Activated T-cell treated with anti-CD3 and anti-CD28 coated beads, Interleukin-2, amount 50 U/mL, for 24 hours (primary cell): ENCODE measurements around the gene ENAM.
"Not testable (repeated sequence)": the region's sequence is repeated elsewhere in the genome, so short reads cannot be mapped to it uniquely, and the experiment has no call there.

Source experiments
- DNase-seq: peaks from one replicate; pipeline ENCODE4 v3.0.0-alpha.2; 2020
- H3K27ac Mint-ChIP-seq: 2 replicates; pipeline ENCODE4 v1.8.0; 2020; ENCODE audit warnings: mild to moderate bottlenecking, mixed read lengths
- H3K27me3 Mint-ChIP-seq: 2 replicates; pipeline ENCODE4 v1.8.0; 2020; ENCODE audit warnings: mixed read lengths
- H3K36me3 Mint-ChIP-seq: 2 replicates; pipeline ENCODE4 v1.8.0; 2020; ENCODE audit warnings: low read depth, mixed read lengths
- H3K4me1 Mint-ChIP-seq: 2 replicates; pipeline ENCODE4 v1.8.0; 2020; ENCODE audit warnings: low read depth, mixed read lengths
- H3K4me3 Mint-ChIP-seq: 2 replicates; pipeline ENCODE4 v1.8.0; 2020; ENCODE audit warnings: mild to moderate bottlenecking, moderate library complexity, mixed read lengths
- H3K9me3 Mint-ChIP-seq: 2 replicates; pipeline ENCODE4 v1.8.0; 2020; ENCODE audit warnings: mixed read lengths

ENAM gene

GRCh38 chr4:70651864-70652506, 23.4 kb downstream of the ENAM start:
- H3K27me3 Mint-ChIP-seq, result no peaks in the 10 kb centered on the region
- peaks cover 3% of the 10 kb centered on the region for H3K4me1 Mint-ChIP-seq
- DNase-seq, result no peak
- no peak overlapping the region for H3K4me3 Mint-ChIP-seq
- H3K36me3 Mint-ChIP-seq, result no peaks in the 10 kb centered on the region
- no peak overlapping the region for H3K27ac Mint-ChIP-seq
- H3K9me3 Mint-ChIP-seq, result no peaks in the 10 kb centered on the region

DNA sequence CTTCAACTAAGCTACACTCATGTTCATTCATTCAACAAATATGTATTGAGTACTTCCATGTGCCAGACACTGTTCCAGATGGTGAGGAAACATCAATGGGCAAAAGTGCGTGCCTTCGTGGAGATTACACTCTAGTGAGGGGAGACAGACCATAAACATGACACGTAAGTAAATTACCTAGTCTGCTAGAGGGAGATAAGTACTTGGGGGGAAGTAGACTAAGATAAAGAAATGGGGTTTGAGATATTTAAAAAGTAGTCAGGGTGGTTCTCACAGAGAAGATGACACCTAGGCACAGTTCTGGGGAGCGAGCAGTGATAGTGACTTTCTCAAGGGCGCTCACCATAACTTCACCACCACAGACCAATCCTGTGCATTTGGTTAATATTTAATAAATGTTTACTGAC, 26.1 kb downstream of the ENAM start:
- no peaks in the 10 kb centered on the region for H3K36me3 Mint-ChIP-seq
- no peak overlapping the region for H3K4me3 Mint-ChIP-seq
- H3K9me3 Mint-ChIP-seq, result no peaks in the 10 kb centered on the region
- no peaks in the 10 kb centered on the region for H3K27me3 Mint-ChIP-seq
- DNase-seq, result no peak
- H3K4me1 Mint-ChIP-seq, result peaks cover 3% of the 10 kb centered on the region
- no peak overlapping the region for H3K27ac Mint-ChIP-seq

GRCh38 chr4:70657326-70657725, 28.8 kb downstream of the ENAM start:
- no peak overlapping the region for H3K4me3 Mint-ChIP-seq
- H3K27ac Mint-ChIP-seq, result no peak overlapping the region
- no peaks in the 10 kb centered on the region for H3K9me3 Mint-ChIP-seq

GRCh38 chr4:70658418-70658817, 29.9 kb downstream of the ENAM start:
- no peaks in the 10 kb centered on the region for H3K27me3 Mint-ChIP-seq
- no peak for DNase-seq
- H3K27ac Mint-ChIP-seq, result no peak overlapping the region
- H3K4me3 Mint-ChIP-seq, result no peak overlapping the region
- peaks cover 11% of the 10 kb centered on the region for H3K4me1 Mint-ChIP-seq
- H3K9me3 Mint-ChIP-seq, result no peaks in the 10 kb centered on the region
- no peaks in the 10 kb centered on the region for H3K36me3 Mint-ChIP-seq

More at GRCh38 chr4:70657326-70657725, 28.8 kb downstream of the ENAM start:
- DNase-seq, result no peak
- Mint-ChIP-seq H3K27me3 (no peaks in the 10 kb centered on the region), H3K36me3 (no peaks in the 10 kb centered on the region), H3K4me1 (peaks cover 11% of the 10 kb centered on the region)

DNA sequence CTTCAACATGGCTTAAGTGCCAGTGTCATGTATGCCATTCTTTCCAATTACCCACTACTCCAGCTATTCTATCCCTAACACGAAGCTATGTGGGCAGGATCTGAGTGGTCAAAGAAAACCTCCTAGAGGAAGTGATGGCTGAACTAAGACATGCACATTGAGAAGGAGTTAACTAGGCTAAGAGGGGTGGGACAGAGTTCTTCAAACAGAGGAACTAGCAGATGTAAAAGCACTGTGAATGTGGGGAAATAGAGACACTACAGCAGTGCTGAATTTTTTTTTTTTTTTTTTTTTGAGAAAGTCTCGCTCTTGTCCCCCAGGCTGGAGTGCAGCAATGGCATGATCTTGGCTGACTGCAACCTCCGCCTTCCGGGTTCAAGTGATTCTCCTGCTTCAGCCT, 31.6 kb downstream of the ENAM start:
- Mint-ChIP-seq H3K4me3 (no peak overlapping the region), H3K36me3 (no peaks in the 10 kb centered on the region), H3K4me1 (peaks cover 11% of the 10 kb centered on the region), H3K9me3 (no peaks in the 10 kb centered on the region), H3K27ac (no peak overlapping the region), H3K27me3 (no peaks in the 10 kb centered on the region)
- DNase-seq, result no peak

DNA sequence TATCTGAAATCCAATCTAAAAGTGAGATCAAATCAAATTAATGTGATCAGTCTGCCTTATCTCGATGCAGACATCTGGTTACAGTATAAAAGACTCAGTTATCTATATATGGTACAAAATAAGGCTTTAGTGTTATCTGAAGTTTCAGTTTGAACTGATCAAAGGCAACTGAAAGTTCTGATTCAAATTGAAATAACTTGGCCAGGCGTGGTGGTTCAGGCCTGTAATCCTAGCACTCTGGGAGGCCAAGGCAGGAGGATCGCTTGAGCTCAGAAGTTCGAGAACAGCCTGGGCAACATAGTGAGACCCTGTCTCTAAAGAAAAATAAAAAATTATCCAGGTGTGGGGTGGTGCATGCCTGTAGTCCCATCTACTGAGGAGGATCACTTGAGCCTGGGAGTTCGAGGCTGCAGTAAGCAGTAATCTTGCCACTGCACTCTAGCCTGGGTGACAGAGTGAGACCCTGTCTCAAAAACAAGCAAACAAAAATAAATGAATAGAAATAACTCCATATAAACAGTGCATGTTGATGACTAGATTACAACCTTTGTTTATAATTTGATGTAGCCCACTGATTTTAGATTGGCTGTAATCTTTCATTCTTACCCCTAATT, 32.9 kb downstream of the ENAM start:
- not testable (repeated sequence) for H3K36me3 Mint-ChIP-seq, H3K27me3 Mint-ChIP-seq

DNA sequence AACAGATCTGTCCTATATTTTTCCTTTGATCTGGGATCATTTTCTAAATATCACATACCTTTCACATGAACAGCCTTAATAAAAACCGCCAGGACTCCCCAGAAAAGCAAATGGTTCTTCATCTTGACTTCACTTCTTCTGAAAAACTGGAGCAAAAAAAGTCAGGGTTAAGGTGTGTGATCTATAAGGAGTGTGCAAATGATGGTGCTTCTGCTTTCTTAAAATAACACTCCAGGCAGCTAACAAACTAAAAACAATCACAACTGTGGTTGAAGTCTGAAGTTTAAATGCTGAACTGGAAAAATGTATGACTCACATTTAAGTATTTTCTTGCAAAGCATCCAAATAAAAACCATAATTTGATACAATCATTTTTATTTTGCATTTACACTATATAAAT, 37.8 kb downstream of the ENAM start, which contains the start of gene JCHAIN:
JCHAIN (minus strand) TSS at position 140 of the 400 bp plus-strand sequence; CDS start at position 122, 18 bp downstream.
- Mint-ChIP-seq H3K9me3 (no peaks in the 10 kb centered on the region), H3K4me3 (no peak within 1 kb of the TSS), H3K4me1 (peaks cover 8% of the 10 kb centered on the region), H3K27me3 (no peaks in the 10 kb centered on the region), H3K27ac (no peak within 1 kb of the TSS), H3K36me3 (no peaks in the 10 kb centered on the region)
- no peak for DNase-seq

More for the DNA sequence above, 32.9 kb downstream of the ENAM start:
- DNase-seq, H3K27ac Mint-ChIP-seq, H3K4me3 Mint-ChIP-seq, H3K9me3 Mint-ChIP-seq: not testable (repeated sequence)
- peaks cover 13% of the 10 kb centered on the region for H3K4me1 Mint-ChIP-seq

- no peaks in the 10 kb centered on the region for H3K36me3 Mint-ChIP-seq
- H3K4me1 Mint-ChIP-seq, result peaks cover 2% of the 10 kb centered on the region
- no peaks in the 10 kb centered on the region for H3K9me3 Mint-ChIP-seq
- H3K27me3 Mint-ChIP-seq, result no peaks in the 10 kb centered on the region
- H3K27ac Mint-ChIP-seq, result no peak overlapping the region
- no peak for DNase-seq
- H3K4me3 Mint-ChIP-seq, result no peak overlapping the region
Observed at GRCh38 chr4:70667740-70668535, 39.4 kb downstream of the ENAM start.

GRCh38 chr4:70670332-70671014, 41.9 kb downstream of the ENAM start:
- H3K27me3 Mint-ChIP-seq, result peaks cover 3% of the 10 kb centered on the region

DNA sequence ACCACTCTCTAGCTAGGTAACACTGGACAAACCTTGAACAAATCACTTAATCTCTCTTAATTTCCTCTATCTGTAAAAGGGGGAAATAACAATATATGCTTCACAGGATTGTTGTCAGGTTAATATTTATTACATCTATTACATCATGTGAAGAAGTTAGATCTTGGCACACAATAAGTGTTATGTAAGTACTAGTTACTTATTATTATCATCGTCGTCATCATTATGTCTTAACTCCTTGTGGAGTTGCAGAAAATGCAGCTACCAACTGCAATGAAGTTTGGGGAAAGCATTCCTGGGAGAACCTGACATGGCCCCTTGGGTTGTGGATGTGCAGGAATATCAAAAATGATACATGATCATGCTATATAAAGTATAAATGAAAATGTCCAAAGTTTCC, 42.5 kb downstream of the ENAM start:
- Mint-ChIP-seq H3K9me3 (no peaks in the 10 kb centered on the region), H3K27ac (no peak overlapping the region)

More at GRCh38 chr4:70670332-70671014, 41.9 kb downstream of the ENAM start:
- H3K9me3 Mint-ChIP-seq, result no peaks in the 10 kb centered on the region
- H3K36me3 Mint-ChIP-seq, result no peaks in the 10 kb centered on the region
- DNase-seq, result no peak
- H3K27ac Mint-ChIP-seq, result no peak overlapping the region
- no peak overlapping the region for H3K4me3 Mint-ChIP-seq
- H3K4me1 Mint-ChIP-seq, result peaks cover 2% of the 10 kb centered on the region

GRCh38 chr4:70674191-70674590, 45.6 kb downstream of the ENAM start:
- Mint-ChIP-seq H3K27ac (no peak overlapping the region), H3K4me1 (peaks cover 8% of the 10 kb centered on the region), H3K36me3 (no peaks in the 10 kb centered on the region), H3K27me3 (peaks cover 3% of the 10 kb centered on the region), H3K4me3 (no peak overlapping the region), H3K9me3 (no peaks in the 10 kb centered on the region)
- no peak for DNase-seq

More for the DNA sequence above, 42.5 kb downstream of the ENAM start:
- Mint-ChIP-seq H3K36me3 (no peaks in the 10 kb centered on the region), H3K27me3 (peaks cover 3% of the 10 kb centered on the region), H3K4me3 (no peak overlapping the region), H3K4me1 (peaks cover 2% of the 10 kb centered on the region)
- no peak for DNase-seq

GRCh38 chr4:70674731-70675130, 46.2 kb downstream of the ENAM start:
- Mint-ChIP-seq H3K9me3 (no peaks in the 10 kb centered on the region), H3K27ac (no peak overlapping the region), H3K4me3 (no peak overlapping the region), H3K36me3 (no peaks in the 10 kb centered on the region), H3K27me3 (peaks cover 3% of the 10 kb centered on the region), H3K4me1 (peaks cover 8% of the 10 kb centered on the region)
- DNase-seq, result no peak

DNA sequence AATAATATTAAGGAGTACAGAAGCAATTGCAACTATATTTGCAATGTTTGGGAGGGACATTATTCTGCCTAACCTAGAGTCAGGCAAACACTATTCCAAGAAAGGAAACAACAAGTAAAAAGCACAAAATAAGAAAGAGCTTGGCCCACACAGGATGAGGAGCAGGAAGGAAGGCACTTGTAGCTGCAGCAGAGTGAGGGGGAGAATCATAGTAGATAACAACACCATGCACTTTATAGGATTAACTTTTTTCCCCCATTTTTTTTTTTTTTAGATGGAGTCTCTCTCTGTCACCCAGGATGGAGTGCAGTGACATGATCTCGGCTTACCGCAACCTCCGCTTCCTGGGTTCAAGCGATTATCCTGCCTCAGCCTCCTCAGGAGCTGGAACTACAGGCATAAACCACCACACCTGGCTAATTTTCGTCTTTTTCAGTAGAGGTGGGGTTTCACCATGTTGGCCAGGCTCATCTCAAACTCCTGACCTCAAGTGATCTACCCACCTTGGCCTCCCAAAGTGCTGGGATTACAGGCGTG, 48.1 kb downstream of the ENAM start:
- Mint-ChIP-seq H3K4me1 (peaks cover 8% of the 10 kb centered on the region), H3K36me3 (no peaks in the 10 kb centered on the region), H3K9me3 (no peaks in the 10 kb centered on the region), H3K4me3 (no peak overlapping the region), H3K27ac (no peak overlapping the region), H3K27me3 (peaks cover 3% of the 10 kb centered on the region)
- DNase-seq, result no peak

DNA sequence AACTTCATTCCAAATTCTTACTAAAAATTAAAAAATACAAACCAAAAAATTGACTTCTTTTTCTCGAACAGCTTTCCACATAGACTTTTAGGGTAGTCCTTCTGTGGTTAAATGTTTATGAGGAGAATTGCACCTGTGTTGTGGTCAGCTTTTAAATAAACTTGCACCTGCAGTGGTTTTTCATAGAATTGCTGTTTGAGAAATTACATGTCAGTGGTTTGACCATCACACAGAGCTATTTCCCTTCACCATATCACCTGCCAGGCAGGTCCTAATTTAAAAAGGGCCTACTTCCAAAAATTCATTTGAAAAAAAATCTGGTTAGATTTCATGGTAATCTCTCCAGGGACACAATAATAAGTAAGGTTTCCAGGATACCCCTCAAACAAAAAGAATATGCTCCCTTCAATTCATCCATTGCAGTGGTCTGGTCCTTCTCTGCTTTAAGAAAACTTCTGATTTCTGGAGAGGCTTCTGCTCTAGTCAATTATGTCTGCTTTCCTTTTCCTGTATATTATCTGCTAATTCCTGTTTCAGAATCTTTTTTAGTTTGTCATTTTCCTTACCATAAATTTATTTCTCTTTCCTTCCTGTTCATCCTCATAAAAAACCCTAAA, 49.9 kb downstream of the ENAM start:
- Mint-ChIP-seq H3K4me3 (no peak overlapping the region), H3K4me1 (peaks cover 8% of the 10 kb centered on the region), H3K9me3 (no peaks in the 10 kb centered on the region), H3K27ac (no peak overlapping the region), H3K27me3 (peaks cover 2% of the 10 kb centered on the region), H3K36me3 (no peaks in the 10 kb centered on the region)
- DNase-seq, result no peak
